HL-60 (cell line): ENCODE data around the gene CCDC6.

Experiments used
- GABPA ChIP-seq: IDR thresholded peaks from 2 replicates; pipeline ENCODE4 v1.6.1; 2012; ENCODE audit warnings: low read depth
- POLR2AphosphoS5 ChIP-seq: IDR thresholded peaks from 2 replicates; pipeline ENCODE4 v1.6.1; 2012; ENCODE audit warnings: low read depth
- REST ChIP-seq: IDR thresholded peaks from 2 replicates; pipeline ENCODE4 v1.6.1; 2012; ENCODE audit warnings: low read depth; ENCODE audit not compliant: insufficient replicate concordance
- SPI1 ChIP-seq: IDR thresholded peaks from 2 replicates; pipeline ENCODE4 v1.6.1; 2012; ENCODE audit warnings: low read depth, mild to moderate bottlenecking, borderline replicate concordance
- TF ChIP-seq, protein P1 (sequence below): IDR thresholded peaks from one replicate; pipeline ENCODE4 v1.5.1; 2011; ENCODE audit warnings: low read length, control low read depth, inconsistent platforms; ENCODE audit not compliant: insufficient read depth

DNA sequence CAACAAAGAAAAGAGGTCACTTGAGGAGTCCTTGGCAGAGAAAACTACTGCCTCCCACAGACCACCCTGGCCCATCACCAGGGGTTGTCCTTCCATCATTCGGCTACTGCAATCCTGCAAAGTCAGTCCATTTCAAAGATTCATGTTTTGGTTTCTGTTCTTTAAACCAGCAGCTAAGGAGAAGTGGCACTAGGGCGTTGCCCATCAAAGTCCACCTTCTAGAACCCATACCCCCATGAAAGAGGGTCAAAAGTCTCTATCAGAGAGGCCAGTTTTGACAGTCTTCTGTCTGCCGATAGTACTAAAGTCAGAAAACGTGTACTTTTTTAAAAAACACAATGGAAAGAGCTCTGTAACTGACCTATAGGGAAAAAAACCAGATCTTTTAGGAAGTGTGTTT, 14.4 kb downstream of the CCDC6 start:
- TF ChIP-seq, protein P1, sequence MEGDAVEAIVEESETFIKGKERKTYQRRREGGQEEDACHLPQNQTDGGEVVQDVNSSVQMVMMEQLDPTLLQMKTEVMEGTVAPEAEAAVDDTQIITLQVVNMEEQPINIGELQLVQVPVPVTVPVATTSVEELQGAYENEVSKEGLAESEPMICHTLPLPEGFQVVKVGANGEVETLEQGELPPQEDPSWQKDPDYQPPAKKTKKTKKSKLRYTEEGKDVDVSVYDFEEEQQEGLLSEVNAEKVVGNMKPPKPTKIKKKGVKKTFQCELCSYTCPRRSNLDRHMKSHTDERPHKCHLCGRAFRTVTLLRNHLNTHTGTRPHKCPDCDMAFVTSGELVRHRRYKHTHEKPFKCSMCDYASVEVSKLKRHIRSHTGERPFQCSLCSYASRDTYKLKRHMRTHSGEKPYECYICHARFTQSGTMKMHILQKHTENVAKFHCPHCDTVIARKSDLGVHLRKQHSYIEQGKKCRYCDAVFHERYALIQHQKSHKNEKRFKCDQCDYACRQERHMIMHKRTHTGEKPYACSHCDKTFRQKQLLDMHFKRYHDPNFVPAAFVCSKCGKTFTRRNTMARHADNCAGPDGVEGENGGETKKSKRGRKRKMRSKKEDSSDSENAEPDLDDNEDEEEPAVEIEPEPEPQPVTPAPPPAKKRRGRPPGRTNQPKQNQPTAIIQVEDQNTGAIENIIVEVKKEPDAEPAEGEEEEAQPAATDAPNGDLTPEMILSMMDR, result no peak
- TF ChIP-seq POLR2AphosphoS5 (no peak), REST (no peak), SPI1 (no peak), GABPA (no peak)
